HUES64 (cell line): ENCODE measurements around the gene ORC5.

ENCODE experiments used
- H3K27ac ChIP-seq: 2 replicates; pipeline ENCODE4 v1.7.0; 2013; ENCODE audit warnings: low read depth, low read length, inconsistent platforms
- H3K27me3 ChIP-seq: 2 replicates; pipeline ENCODE4 v1.6.1; 2013; ENCODE audit warnings: mild to moderate bottlenecking, low read length; ENCODE audit not compliant: insufficient read depth
- H3K36me3 ChIP-seq: 2 replicates; pipeline ENCODE4 v1.6.1; 2013; ENCODE audit warnings: mild to moderate bottlenecking, low read length; ENCODE audit not compliant: insufficient read depth
- H3K4me1 ChIP-seq: 2 replicates; pipeline ENCODE4 v1.6.1; 2013; ENCODE audit warnings: mild to moderate bottlenecking, low read length, moderate library complexity; ENCODE audit not compliant: insufficient read depth
- H3K4me3 ChIP-seq: 2 replicates; pipeline ENCODE4 v1.5.1; 2013; ENCODE audit warnings: mild to moderate bottlenecking, low read length, moderate library complexity
- H3K9ac ChIP-seq: 2 replicates; pipeline ENCODE4 v1.6.1; 2013; ENCODE audit warnings: mild to moderate bottlenecking, low read depth, low read length
- H3K9me3 ChIP-seq: 2 replicates; pipeline ENCODE4 v1.6.1; 2013; ENCODE audit warnings: low read depth, low read length; ENCODE audit not compliant: insufficient read depth
- WGBS: fragments of 150-250, 120-280 bp; methylation state at CpG from one replicate; pipeline ENCODE4 v1.1.7; 2013; ENCODE audit warnings: missing lambda C conversion rate; 5-methylcytosine and 5-hydroxymethylcytosine counted together

Gene ORC5

DNA sequence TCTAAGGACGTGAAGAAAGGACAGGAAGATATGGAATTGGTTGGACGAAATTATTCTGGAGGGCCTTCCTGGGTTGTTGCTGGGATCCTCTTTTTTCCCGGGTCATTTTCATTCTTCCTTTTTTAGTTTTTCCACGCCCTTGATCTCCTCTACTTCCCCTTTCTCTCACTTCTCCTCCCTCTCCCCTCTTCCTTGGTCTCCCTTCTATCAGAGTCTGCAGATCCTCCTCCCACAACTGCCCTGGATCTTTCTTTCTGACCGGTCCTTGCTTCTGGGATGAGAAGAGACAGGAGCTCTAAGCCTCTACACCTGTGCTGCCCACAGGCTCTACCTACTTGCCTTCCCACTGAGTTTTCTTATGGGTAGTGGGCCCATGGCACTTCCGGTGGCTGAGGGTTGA lies 114.7 kb downstream of the ORC5 start:
- H3K9me3 ChIP-seq, result no peaks in the 10 kb centered on the region
- H3K36me3 ChIP-seq, result no peaks in the 10 kb centered on the region
- no peak overlapping the region for H3K27ac ChIP-seq
- no peak overlapping the region for H3K4me3 ChIP-seq
- no peaks in the 10 kb centered on the region for H3K27me3 ChIP-seq
- H3K9ac ChIP-seq, result no peak overlapping the region
- H3K4me1 ChIP-seq, result no peaks in the 10 kb centered on the region
- 86% methylated on average over 6 of the region's 6 CpGs for WGBS

DNA sequence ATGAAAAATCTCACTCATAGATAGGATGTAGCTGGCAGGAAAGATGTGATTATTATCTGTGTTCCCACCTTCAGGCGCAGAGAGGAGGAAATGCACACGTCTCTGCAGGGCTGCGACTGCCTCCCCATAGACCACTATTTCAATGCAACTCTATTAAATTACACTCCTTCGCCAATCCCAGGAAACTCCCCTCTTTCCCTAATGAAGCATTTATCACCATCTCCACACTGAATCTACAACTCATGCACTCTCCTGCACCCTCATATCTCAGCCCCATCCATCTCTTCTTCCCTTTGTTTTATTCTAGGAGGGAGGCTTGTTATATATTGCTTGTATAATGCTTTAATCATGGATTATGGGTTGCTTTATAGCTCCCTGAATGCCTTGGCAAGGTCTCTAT lies 116.6 kb downstream of the ORC5 start:
- Histone ChIP-seq H3K27me3 (no peaks in the 10 kb centered on the region), H3K4me1 (no peaks in the 10 kb centered on the region), H3K4me3 (no peak overlapping the region), H3K9me3 (no peaks in the 10 kb centered on the region), H3K9ac (no peak overlapping the region), H3K27ac (no peak overlapping the region), H3K36me3 (no peaks in the 10 kb centered on the region)
- WGBS, result 95% methylated on average over 4 of the region's 4 CpGs

DNA sequence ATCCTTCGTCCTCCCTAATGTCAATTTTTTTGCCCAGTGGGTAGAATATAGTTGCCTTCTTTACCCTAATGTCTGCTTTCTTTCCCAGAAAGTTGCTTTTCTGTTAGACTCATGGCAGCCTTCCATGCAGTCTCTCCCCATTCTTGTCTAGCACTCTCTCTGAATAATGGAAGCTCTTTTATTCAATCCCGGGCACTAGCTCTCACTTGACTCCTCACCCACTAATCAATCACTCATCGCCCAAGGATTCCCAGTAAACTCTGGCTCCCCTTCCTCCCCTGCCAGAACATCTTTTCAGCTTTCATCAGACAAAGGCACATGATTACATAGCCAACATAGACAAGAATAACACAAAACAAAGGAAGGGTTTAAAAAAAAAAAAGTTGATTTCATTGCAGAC lies 118.2 kb downstream of the ORC5 start:
- H3K9ac ChIP-seq, result no peak overlapping the region
- no peak overlapping the region for H3K27ac ChIP-seq
- H3K4me1 ChIP-seq, result no peaks in the 10 kb centered on the region
- no peaks in the 10 kb centered on the region for H3K9me3 ChIP-seq
- no peaks in the 10 kb centered on the region for H3K27me3 ChIP-seq
- 86% methylated on average over 3 of the region's 3 CpGs for WGBS
- no peaks in the 10 kb centered on the region for H3K36me3 ChIP-seq
- H3K4me3 ChIP-seq, result no peak overlapping the region

DNA sequence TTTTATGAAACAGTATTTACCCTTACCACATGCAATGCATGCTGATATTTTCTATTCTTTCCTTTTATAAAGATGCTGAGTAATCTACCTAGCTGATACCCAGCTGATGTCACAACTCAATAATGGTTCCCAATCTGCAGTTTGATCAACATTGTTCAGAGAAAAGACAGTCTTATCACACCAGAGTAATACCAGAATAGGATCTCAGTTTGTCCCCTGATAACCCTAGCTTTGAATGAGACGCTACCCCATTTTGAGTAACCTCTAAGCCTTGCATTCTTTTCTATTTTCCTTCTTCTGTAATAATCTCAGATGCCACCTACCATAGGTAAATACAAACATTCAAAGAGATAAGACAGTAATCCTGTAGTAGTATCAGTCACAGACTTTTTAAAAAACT lies 118.8 kb downstream of the ORC5 start:
- Histone ChIP-seq H3K27me3 (no peaks in the 10 kb centered on the region), H3K27ac (no peak overlapping the region), H3K36me3 (no peaks in the 10 kb centered on the region), H3K9ac (no peak overlapping the region), H3K9me3 (no peaks in the 10 kb centered on the region), H3K4me3 (no peak overlapping the region), H3K4me1 (no peaks in the 10 kb centered on the region)
- WGBS, result 87% methylated on average over 1 of the region's 1 CpG
